K562 (cell line): ENCODE measurements around the gene TGFA. TPM values are rescaled to one million over a fixed set of nuclear protein-coding genes. Genes with fewer than 3 reads are reported as not detected.

ENCODE experiments used
- ATAC-seq: fragments of 200-7000 bp; cut with Tn5 transposase; 3 replicates; pipeline ENCODE4 v1.9.1; 2020; ENCODE audit warnings: moderate library complexity
- BruUV-seq: library from RNA; stranded (reverse); fragments of 400-500 nt; replicated peaks from 2 replicates; lab custom pipeline; 2021; lab: Mats Ljungman, UMichigan
- CTCF ChIA-PET: fragments of 300-600 bp; formaldehyde crosslinking; extraction: SDS; loops from one replicate; lab custom pipeline; 2021; ENCODE audit warnings: low intra/inter-chr PET ratio; lab: Yijun Ruan, JAX
- POLR2A ChIA-PET: fragments of 300-600, 350-650 bp; sonication (Branson Sonifier 250); formaldehyde crosslinking; extraction: SDS; loops from one replicate; lab custom pipeline; 2021; ENCODE audit warnings: antibody characterized with exemption, inconsistent platforms; lab: Yijun Ruan, JAX
- DNase-seq, 4 experiments: peaks; one replicate each; pipeline versions ENCODE4 v3.0.0 to v3.0.0-alpha.2; 2011 to 2018; ENCODE audit warnings: low spot score in 3 of 4, mixed read lengths in 3 of 4; ENCODE audit errors: extremely low read depth in 1 of 4
- FAIRE-seq: peaks from 2 replicates; lab custom pipeline; 2011; peaks lifted over from hg19 to GRCh38; lab: Jason Lieb, UNC
- H2AFZ ChIP-seq: 2 replicates; pipeline ENCODE4 v1.6.0; 2011; ENCODE audit warnings: low read depth, low read length, control low read depth, inconsistent platforms
- H3K27ac ChIP-seq: fragments of 200-600 bp; 3 replicates; pipeline ENCODE4 v1.8.0; 2011; ENCODE audit warnings: low read depth, mild to moderate bottlenecking, control low read depth, inconsistent platforms, low read length, moderate library complexity, mixed read lengths; ENCODE audit errors: extremely low read depth
- H3K27me3 ChIP-seq, 2 experiments: fragments of 300-600 bp in 1 of 2; 2 replicates in 1 of 2; 3 replicates in 1 of 2; pipeline versions ENCODE4 v1.6.0 to v1.8.0; 2011; ENCODE audit warnings: inconsistent platforms in 2 of 2, low read length in 2 of 2, mild to moderate bottlenecking in 1 of 2, mixed read lengths in 1 of 2, moderate library complexity in 1 of 2; ENCODE audit not compliant: control insufficient read depth in 2 of 2, insufficient read depth in 2 of 2
- H3K36me3 ChIP-seq: fragments of 300-600 bp; 3 replicates; pipeline ENCODE4 v1.8.0; 2011; ENCODE audit warnings: mild to moderate bottlenecking, low read length, inconsistent platforms; ENCODE audit not compliant: control insufficient read depth, insufficient read depth
- H3K4me1 ChIP-seq, 2 experiments: fragments of 200-600 bp in 1 of 2; replicated peaks in 1 of 2; 2 replicates in 1 of 2; 3 replicates in 1 of 2; pipeline versions ENCODE4 v1.5.1 to v1.8.0; 2011; ENCODE audit warnings: inconsistent platforms in 2 of 2, low read length in 2 of 2, mild to moderate bottlenecking in 1 of 2, mixed read lengths in 1 of 2, moderate library complexity in 1 of 2; ENCODE audit not compliant: control insufficient read depth in 2 of 2, insufficient read depth in 2 of 2
- H3K4me2 ChIP-seq: 2 replicates; pipeline ENCODE4 v1.6.1; 2011; ENCODE audit warnings: low read length, control low read depth, inconsistent platforms, mixed read lengths; ENCODE audit not compliant: insufficient read depth
- H3K4me3 ChIP-seq: fragments of 200-600 bp; sonication (generic), shearing (Covaris generic); 2 replicates; pipeline ENCODE4 v1.5.1; 2016; ENCODE audit warnings: control low read depth, inconsistent platforms
- H3K79me2 ChIP-seq: fragments of 200-600 bp; 3 replicates; pipeline ENCODE4 v1.8.0; 2011; ENCODE audit warnings: low read length, inconsistent platforms; ENCODE audit not compliant: control insufficient read depth, insufficient read depth
- H3K9ac ChIP-seq, 2 experiments: 2 replicates each; pipeline versions ENCODE4 v1.6.0 to v1.6.1; 2011; ENCODE audit warnings: low read depth in 2 of 2, low read length in 2 of 2, control low read depth in 1 of 2, inconsistent platforms in 1 of 2, mild to moderate bottlenecking in 1 of 2, mixed read lengths in 1 of 2; ENCODE audit not compliant: insufficient read depth in 1 of 2
- H3K9me1 ChIP-seq: one replicate; pipeline ENCODE4 v1.6.0; 2011; ENCODE audit warnings: inconsistent platforms, mild to moderate bottlenecking, low read length, moderate library complexity; ENCODE audit not compliant: control insufficient read depth, insufficient read depth
- H3K9me3 ChIP-seq: replicated peaks from 2 replicates; pipeline ENCODE4 v1.5.1; 2011; ENCODE audit warnings: low read depth, low read length, inconsistent platforms; ENCODE audit not compliant: control insufficient read depth, insufficient read depth
- H4K20me1 ChIP-seq: replicated peaks from 2 replicates; pipeline ENCODE4 v1.6.1; 2011; ENCODE audit warnings: low read length, inconsistent platforms, mixed read lengths; ENCODE audit not compliant: control insufficient read depth, insufficient read depth
- BRCA1 ChIP-seq, 2 experiments: fragments of 450-650 bp in 1 of 2; sonication (generic) in 1 of 2; formaldehyde crosslinking in 1 of 2; IDR thresholded peaks; 2 replicates each; pipeline versions ENCODE4 v1.5.0 to v1.6.1; 2017 to 2020; ENCODE audit warnings: mild to moderate bottlenecking in 1 of 2, missing genetic modification reagents in 1 of 2
- GTF2E2 ChIP-seq: fragments of 200-800 bp; sonication (Bioruptor generic); IDR thresholded peaks from 2 replicates; pipeline ENCODE4 v1.6.1; 2016; ENCODE audit warnings: missing genetic modification characterization, missing compliant biosample characterization
- JUNB ChIP-seq: fragments of 450-650 bp; formaldehyde crosslinking; conservative IDR thresholded peaks from 2 replicates; pipeline ENCODE4 v1.4.0; 2020; ENCODE audit warnings: mild to moderate bottlenecking
- NBN ChIP-seq: fragments of 450-650 bp; IDR thresholded peaks from 2 replicates; pipeline ENCODE4 v1.6.1; 2016; ENCODE audit warnings: low read depth, mild to moderate bottlenecking
- ZNF77 ChIP-seq: fragments of 250-450 bp; sonication (Bioruptor Pico); IDR thresholded peaks from 2 replicates; pipeline ENCODE4 v1.5.0; 2020
- ZNF785 ChIP-seq: fragments of 250-450 bp; sonication (Bioruptor Pico); IDR thresholded peaks from 2 replicates; pipeline ENCODE4 v1.4.0; 2020; ENCODE audit warnings: mild to moderate bottlenecking
- WGBS: fragments of 100-300 bp; shearing (Covaris generic); methylation state at CpG from one replicate; pipeline ENCODE4 v1.1.6; 2016; ENCODE audit warnings: low coverage, mixed read lengths; ENCODE audit not compliant: insufficient coverage; ENCODE audit errors: missing lambda C conversion rate; 5-methylcytosine and 5-hydroxymethylcytosine counted together
- in situ Hi-C: fragments of 300-500 bp; cut with MboI; formaldehyde crosslinking; loops from 4 replicates; pipeline ENCODE4 v1.15.0; 2018; ENCODE audit warnings: inconsistent platforms, mixed read lengths
- intact Hi-C: fragments of 100-400 bp; cut with micrococcal nuclease; formaldehyde crosslinking; loops from 2 replicates; pipeline ENCODE4 v1.14.2; 2022
- polyA plus RNA-seq, 8 experiments: library from polyadenylated mRNA; depleted of rRNA in 4 of 8; stranded (reverse) in 5 of 8; unstranded in 3 of 8; fragments of >200 nt; fragmentation: Nextera tagmentation in 2 of 8; fragmentation: Illumina TruSeq in 1 of 8; extraction: Ambion mirVana in 2 of 8; extraction: Trizol in 1 of 8; gene quantifications; 2 replicates each; pipeline versions ENCODE4 v1.2.1 to v1.2.3, GENCODE V29; 2011 to 2014; ENCODE audit warnings: inconsistent platforms in 1 of 8, missing spikeins in 1 of 8
- total RNA-seq, 7 experiments: library from RNA; depleted of rRNA in 6 of 7; stranded (reverse); fragments of >200 nt in 6 of 7; fragmentation: Illumina TruSeq in 2 of 7; extraction: Trizol in 2 of 7; gene quantifications; 2 replicates each; pipeline versions ENCODE4 v1.2.1 to v1.2.3, GENCODE V29; 2011 to 2021; ENCODE audit warnings: low replicate concordance in 1 of 7
- TF ChIP-seq, protein P1 (sequence below): fragments of 450-650 bp; IDR thresholded peaks from 2 replicates; pipeline ENCODE4 v1.6.1; 2016; ENCODE audit warnings: low read depth, mild to moderate bottlenecking, moderate library complexity
- TF ChIP-seq, protein P2 (sequence below): fragments of 450-650 bp; IDR thresholded peaks from one replicate; pipeline ENCODE4 v1.6.1; 2018; ENCODE audit warnings: mild to moderate bottlenecking, moderate library complexity; ENCODE audit not compliant: partially characterized antibody
- TF ChIP-seq, protein P3 (sequence below): fragments of 450-650 bp; IDR thresholded peaks from 2 replicates; pipeline ENCODE4 v1.6.1; 2018; ENCODE audit warnings: mild to moderate bottlenecking, low read depth; ENCODE audit not compliant: partially characterized antibody
- TF ChIP-seq, protein P4 (sequence below): fragments of 450-650 bp; formaldehyde crosslinking; IDR thresholded peaks from 2 replicates; pipeline ENCODE4 v1.4.0; 2022; ENCODE audit warnings: mild to moderate bottlenecking, moderate library complexity
- TF ChIP-seq, protein P5 (sequence below): fragments of 450-650 bp; IDR thresholded peaks from 2 replicates; pipeline ENCODE4 v1.6.1; 2014; ENCODE audit warnings: low read depth, mild to moderate bottlenecking, moderate library complexity, borderline replicate concordance
- TF ChIP-seq, protein P6 (sequence below): fragments of 250-450 bp; sonication (Bioruptor Pico); IDR thresholded peaks from 2 replicates; pipeline ENCODE4 v1.5.0; 2021
- TF ChIP-seq, protein P7 (sequence below): fragments of 250-450 bp; sonication (Bioruptor Pico); IDR thresholded peaks from 2 replicates; pipeline ENCODE4 v1.8.0; 2021; ENCODE audit warnings: moderate library complexity, mild to moderate bottlenecking, inconsistent platforms

Gene TGFA
- total and polyA plus RNA-seq, 9 of the 15 experiments (the other 6 are each of a cell fraction or from before 2014, with no cell fraction given) = not detected

DNA sequence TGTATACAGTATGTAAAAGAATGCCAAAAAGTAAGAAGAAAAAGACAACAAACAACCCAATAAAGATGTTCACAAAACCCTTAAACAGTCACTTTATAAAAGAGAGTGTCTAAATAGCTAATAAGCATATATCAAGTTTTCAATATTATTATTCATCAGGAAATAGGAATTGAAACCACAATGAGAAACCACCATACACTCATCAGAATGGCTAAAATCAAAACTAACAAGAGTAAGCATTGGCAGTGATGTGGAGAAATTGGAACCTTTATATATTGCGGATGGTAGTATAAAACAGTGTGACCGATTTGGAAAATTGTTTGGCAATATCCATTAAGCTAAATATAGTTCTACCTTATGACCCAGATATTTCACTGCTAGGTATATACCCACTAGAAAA lies 20.5 kb upstream of the TGFA start (continued):
- TF ChIP-seq, protein P1, sequence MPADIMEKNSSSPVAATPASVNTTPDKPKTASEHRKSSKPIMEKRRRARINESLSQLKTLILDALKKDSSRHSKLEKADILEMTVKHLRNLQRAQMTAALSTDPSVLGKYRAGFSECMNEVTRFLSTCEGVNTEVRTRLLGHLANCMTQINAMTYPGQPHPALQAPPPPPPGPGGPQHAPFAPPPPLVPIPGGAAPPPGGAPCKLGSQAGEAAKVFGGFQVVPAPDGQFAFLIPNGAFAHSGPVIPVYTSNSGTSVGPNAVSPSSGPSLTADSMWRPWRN = no peak
- TF ChIP-seq, protein P2, sequence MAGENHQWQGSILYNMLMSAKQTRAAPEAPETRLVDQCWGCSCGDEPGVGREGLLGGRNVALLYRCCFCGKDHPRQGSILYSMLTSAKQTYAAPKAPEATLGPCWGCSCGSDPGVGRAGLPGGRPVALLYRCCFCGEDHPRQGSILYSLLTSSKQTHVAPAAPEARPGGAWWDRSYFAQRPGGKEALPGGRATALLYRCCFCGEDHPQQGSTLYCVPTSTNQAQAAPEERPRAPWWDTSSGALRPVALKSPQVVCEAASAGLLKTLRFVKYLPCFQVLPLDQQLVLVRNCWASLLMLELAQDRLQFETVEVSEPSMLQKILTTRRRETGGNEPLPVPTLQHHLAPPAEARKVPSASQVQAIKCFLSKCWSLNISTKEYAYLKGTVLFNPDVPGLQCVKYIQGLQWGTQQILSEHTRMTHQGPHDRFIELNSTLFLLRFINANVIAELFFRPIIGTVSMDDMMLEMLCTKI = no peak
- TF ChIP-seq BRCA1 (IDR thresholded peaks at IDR 0.05) (no peak), BRCA1 (CRISPR knock-in tag; IDR thresholded peaks at IDR 0.05) (no peak)

DNA sequence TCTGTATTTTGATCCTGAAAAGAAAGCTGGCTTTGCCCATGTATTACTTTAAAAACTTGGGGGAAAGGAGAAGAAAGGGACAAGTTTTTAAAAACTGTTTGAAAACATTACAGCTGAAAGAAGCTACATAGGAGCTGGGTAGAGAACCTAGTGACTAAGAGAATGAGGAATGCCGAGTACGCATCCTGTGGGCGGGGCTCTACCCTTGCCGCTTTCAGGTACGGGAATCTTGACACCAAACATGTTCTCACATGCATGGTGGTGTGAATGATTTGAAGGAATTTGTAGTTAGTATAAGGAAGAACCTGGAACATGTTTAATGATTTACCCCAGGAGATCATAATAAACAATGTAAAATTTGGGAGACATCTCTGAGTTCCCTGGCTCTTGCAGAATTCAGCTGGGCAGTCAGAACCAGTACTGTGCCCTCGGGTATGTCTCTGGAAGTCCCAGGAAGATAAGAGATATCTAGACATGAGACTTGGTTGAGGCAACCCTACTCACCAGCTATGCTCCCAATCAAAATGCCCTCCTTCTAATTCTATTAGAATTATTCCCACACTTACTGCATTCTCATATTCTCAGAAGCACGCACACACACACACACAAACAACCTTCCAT lies 16.5 kb upstream of the TGFA start:
- no peak overlapping the region for H3K4me2 ChIP-seq
- peaks cover 11 to 18% of the 10 kb centered on the region in 2 experiments for H3K27me3 ChIP-seq
- H3K9me1 ChIP-seq = no peaks in the 10 kb centered on the region
- H3K79me2 ChIP-seq = no peaks in the 10 kb centered on the region
- FAIRE-seq (no peak), DNase-seq (no peak), ATAC-seq (no peak)
- H3K9ac ChIP-seq = no peak overlapping the region
- intact Hi-C loops = no loop called here
- WGBS = under 1% methylated on average over 7 of the region's 7 CpGs
- ChIA-PET CTCF (no interaction called here), POLR2A (no interaction called here)
- no peak overlapping the region for H2AFZ ChIP-seq
- no peaks in the 10 kb centered on the region for H3K9me3 ChIP-seq
- H3K4me3 ChIP-seq = no peak overlapping the region
- in situ Hi-C loops = no loop called here
- no peaks in the 10 kb centered on the region for H3K36me3 ChIP-seq
- BruUV-seq = no TSS peak
- H4K20me1 ChIP-seq = no peaks in the 10 kb centered on the region
- no peak overlapping the region for H3K27ac ChIP-seq
- no peaks in the 10 kb centered on the region for H3K4me1 ChIP-seq
- no peak for TF ChIP-seq NBN
- TF ChIP-seq ZNF785 (CRISPR knock-in tag) = no peak
- TF ChIP-seq, protein P3, sequence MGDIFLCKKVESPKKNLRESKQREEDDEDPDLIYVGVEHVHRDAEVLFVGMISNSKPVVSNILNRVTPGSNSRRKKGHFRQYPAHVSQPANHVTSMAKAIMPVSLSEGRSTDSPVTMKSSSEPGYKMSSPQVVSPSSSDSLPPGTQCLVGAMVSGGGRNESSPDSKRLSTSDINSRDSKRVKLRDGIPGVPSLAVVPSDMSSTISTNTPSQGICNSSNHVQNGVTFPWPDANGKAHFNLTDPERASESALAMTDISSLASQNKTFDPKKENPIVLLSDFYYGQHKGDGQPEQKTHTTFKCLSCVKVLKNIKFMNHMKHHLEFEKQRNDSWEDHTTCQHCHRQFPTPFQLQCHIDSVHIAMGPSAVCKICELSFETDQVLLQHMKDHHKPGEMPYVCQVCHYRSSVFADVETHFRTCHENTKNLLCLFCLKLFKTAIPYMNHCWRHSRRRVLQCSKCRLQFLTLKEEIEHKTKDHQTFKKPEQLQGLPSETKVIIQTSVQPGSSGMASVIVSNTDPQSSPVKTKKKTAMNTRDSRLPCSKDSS = no peak
- no peak for TF ChIP-seq JUNB
- TF ChIP-seq, protein P4, sequence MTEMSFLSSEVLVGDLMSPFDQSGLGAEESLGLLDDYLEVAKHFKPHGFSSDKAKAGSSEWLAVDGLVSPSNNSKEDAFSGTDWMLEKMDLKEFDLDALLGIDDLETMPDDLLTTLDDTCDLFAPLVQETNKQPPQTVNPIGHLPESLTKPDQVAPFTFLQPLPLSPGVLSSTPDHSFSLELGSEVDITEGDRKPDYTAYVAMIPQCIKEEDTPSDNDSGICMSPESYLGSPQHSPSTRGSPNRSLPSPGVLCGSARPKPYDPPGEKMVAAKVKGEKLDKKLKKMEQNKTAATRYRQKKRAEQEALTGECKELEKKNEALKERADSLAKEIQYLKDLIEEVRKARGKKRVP (CRISPR knock-in tag) = no peak
- TF ChIP-seq, protein P5, sequence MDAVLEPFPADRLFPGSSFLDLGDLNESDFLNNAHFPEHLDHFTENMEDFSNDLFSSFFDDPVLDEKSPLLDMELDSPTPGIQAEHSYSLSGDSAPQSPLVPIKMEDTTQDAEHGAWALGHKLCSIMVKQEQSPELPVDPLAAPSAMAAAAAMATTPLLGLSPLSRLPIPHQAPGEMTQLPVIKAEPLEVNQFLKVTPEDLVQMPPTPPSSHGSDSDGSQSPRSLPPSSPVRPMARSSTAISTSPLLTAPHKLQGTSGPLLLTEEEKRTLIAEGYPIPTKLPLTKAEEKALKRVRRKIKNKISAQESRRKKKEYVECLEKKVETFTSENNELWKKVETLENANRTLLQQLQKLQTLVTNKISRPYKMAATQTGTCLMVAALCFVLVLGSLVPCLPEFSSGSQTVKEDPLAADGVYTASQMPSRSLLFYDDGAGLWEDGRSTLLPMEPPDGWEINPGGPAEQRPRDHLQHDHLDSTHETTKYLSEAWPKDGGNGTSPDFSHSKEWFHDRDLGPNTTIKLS = no peak
- TF ChIP-seq GTF2E2 (tag) = no peak
- TF ChIP-seq, protein P6, sequence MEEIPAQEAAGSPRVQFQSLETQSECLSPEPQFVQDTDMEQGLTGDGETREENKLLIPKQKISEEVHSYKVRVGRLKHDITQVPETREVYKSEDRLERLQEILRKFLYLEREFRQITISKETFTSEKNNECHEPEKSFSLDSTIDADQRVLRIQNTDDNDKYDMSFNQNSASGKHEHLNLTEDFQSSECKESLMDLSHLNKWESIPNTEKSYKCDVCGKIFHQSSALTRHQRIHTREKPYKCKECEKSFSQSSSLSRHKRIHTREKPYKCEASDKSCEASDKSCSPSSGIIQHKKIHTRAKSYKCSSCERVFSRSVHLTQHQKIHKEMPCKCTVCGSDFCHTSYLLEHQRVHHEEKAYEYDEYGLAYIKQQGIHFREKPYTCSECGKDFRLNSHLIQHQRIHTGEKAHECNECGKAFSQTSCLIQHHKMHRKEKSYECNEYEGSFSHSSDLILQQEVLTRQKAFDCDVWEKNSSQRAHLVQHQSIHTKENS = no peak
- TF ChIP-seq ZNF77 = no peak
- TF ChIP-seq, protein P7, sequence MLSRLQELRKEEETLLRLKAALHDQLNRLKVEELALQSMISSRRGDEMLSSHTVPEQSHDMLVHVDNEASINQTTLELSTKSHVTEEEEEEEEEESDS = no peak
